Endodermal cell (in vitro differentiated cells): ENCODE data around the gene PRKCB. TPM values are rescaled to one million over a fixed set of nuclear protein-coding genes. Genes with fewer than 3 reads are reported as not detected.

ENCODE experiments used
- DNase-seq: peaks from one replicate; pipeline ENCODE4 v3.0.0-alpha.2; 2017
- H3K27ac ChIP-seq: 2 replicates; pipeline ENCODE4 v1.5.1; 2013; ENCODE audit warnings: mild to moderate bottlenecking, low read depth, low read length, moderate library complexity
- H3K27me3 ChIP-seq: 2 replicates; pipeline ENCODE4 v1.6.1; 2013; ENCODE audit warnings: mild to moderate bottlenecking, low read length, moderate library complexity; ENCODE audit not compliant: insufficient read depth, control insufficient read depth, poor library complexity, severe bottlenecking
- H3K36me3 ChIP-seq: 2 replicates; pipeline ENCODE4 v1.7.0; 2013; ENCODE audit warnings: mild to moderate bottlenecking, low read length, moderate library complexity; ENCODE audit not compliant: control insufficient read depth, insufficient read depth
- H3K4me1 ChIP-seq: one replicate; pipeline ENCODE4 v1.7.0; 2013; ENCODE audit warnings: low read length; ENCODE audit not compliant: control insufficient read depth, insufficient read depth
- H3K4me3 ChIP-seq: 2 replicates; pipeline ENCODE4 v1.5.1; 2013; ENCODE audit warnings: mild to moderate bottlenecking, low read length, moderate library complexity
- H3K9ac ChIP-seq: 2 replicates; pipeline ENCODE4 v1.6.1; 2013; ENCODE audit warnings: mild to moderate bottlenecking, low read length, moderate library complexity; ENCODE audit not compliant: poor library complexity, severe bottlenecking; ENCODE audit errors: extremely low read depth
- H3K9me3 ChIP-seq: 2 replicates; pipeline ENCODE4 v1.6.1; 2013; ENCODE audit warnings: mild to moderate bottlenecking, low read length, moderate library complexity; ENCODE audit not compliant: control insufficient read depth
- H3K27ac Mint-ChIP-seq: 2 replicates; pipeline ENCODE4 v1.8.0; 2020; ENCODE audit warnings: mixed read lengths
- H3K27me3 Mint-ChIP-seq: 2 replicates; pipeline ENCODE4 v1.8.0; 2021; ENCODE audit warnings: mild to moderate bottlenecking, mixed read lengths; ENCODE audit not compliant: insufficient read depth
- H3K36me3 Mint-ChIP-seq: 2 replicates; pipeline ENCODE4 v1.8.0; 2020; ENCODE audit warnings: low read depth, mixed read lengths
- H3K4me1 Mint-ChIP-seq: 2 replicates; pipeline ENCODE4 v1.8.0; 2020; ENCODE audit warnings: mixed read lengths
- H3K4me3 Mint-ChIP-seq: 2 replicates; pipeline ENCODE4 v1.8.0; 2020; ENCODE audit warnings: mild to moderate bottlenecking, moderate library complexity, mixed read lengths
- H3K9me3 Mint-ChIP-seq: 2 replicates; pipeline ENCODE4 v1.8.0; 2020; ENCODE audit warnings: mild to moderate bottlenecking, mixed read lengths
- CTCF ChIP-seq: fragments of 200-600 bp; sonication (generic); conservative IDR thresholded peaks from 2 replicates; pipeline ENCODE4 v1.5.0; 2021; ENCODE audit warnings: antibody characterized with exemption, mild to moderate bottlenecking
- WGBS, 2 experiments: methylation state at CpG; one replicate each; pipeline versions ENCODE4 v1.1.5 to v1.1.7; 2013; ENCODE audit warnings: missing lambda C conversion rate in 2 of 2, mixed read lengths in 1 of 2; ENCODE audit not compliant: insufficient coverage in 1 of 2, insufficient read length in 1 of 2; 5-methylcytosine and 5-hydroxymethylcytosine counted together
- total RNA-seq, 2 donors: library from RNA; stranded (reverse); fragmentation: NEBNext Ultra II Directional in 1 of 2; extraction: Animal tissue kit (Norgen Biotek cat#: 25700) in 1 of 2; gene quantifications; 2 replicates in 1 of 2; 3 replicates in 1 of 2; pipeline ENCODE4 v1.2.1, GENCODE V29; 2021

Gene PRKCB
- total RNA-seq, 2 donors from 2014 or later, result 0.38 to 1.1 TPM

- no peak for TF ChIP-seq CTCF
- Mint-ChIP-seq H3K27me3 (peaks cover 2% of the 10 kb centered on the region), H3K4me3 (no peak overlapping the region), H3K36me3 (no peaks in the 10 kb centered on the region), H3K9me3 (peaks cover 11% of the 10 kb centered on the region), H3K27ac (no peak overlapping the region), H3K4me1 (peaks cover 4% of the 10 kb centered on the region)
- no peaks in the 10 kb centered on the region for H3K36me3 ChIP-seq
- H3K4me1 ChIP-seq, result no peaks in the 10 kb centered on the region
- WGBS, 2 experiments, result 96% methylated on average over 2 to 3 of the region's 3 CpGs
- H3K27ac ChIP-seq, result no peak overlapping the region
- no peak overlapping the region for H3K4me3 ChIP-seq
- H3K9me3 ChIP-seq, result no peaks in the 10 kb centered on the region
- DNase-seq, result no peak
- H3K27me3 ChIP-seq, result no peaks in the 10 kb centered on the region
- H3K9ac ChIP-seq, result no peak overlapping the region
Measured at GRCh38 chr16:24111724-24112302, 276.0 kb downstream of the PRKCB start.

GRCh38 chr16:24113115-24113745 is 277.4 kb downstream of the PRKCB start:
- no peak overlapping the region for H3K4me3 Mint-ChIP-seq
- Histone ChIP-seq H3K9ac (no peak overlapping the region), H3K4me1 (peaks cover 4% of the 10 kb centered on the region), H3K4me3 (no peak overlapping the region), H3K36me3 (no peaks in the 10 kb centered on the region), H3K27me3 (no peaks in the 10 kb centered on the region), H3K27ac (no peak overlapping the region), H3K9me3 (no peaks in the 10 kb centered on the region)
- 88 to 91% methylated on average over 2 of the region's 2 CpGs for WGBS, 2 experiments
- no peaks in the 10 kb centered on the region for H3K36me3 Mint-ChIP-seq
- TF ChIP-seq CTCF, result no peak
- peaks cover 11% of the 10 kb centered on the region for H3K9me3 Mint-ChIP-seq
- peaks cover 12% of the 10 kb centered on the region for H3K4me1 Mint-ChIP-seq
- no peak for DNase-seq
- no peak overlapping the region for H3K27ac Mint-ChIP-seq
- peaks cover 2% of the 10 kb centered on the region for H3K27me3 Mint-ChIP-seq

- Mint-ChIP-seq H3K4me1 (peaks cover 18% of the 10 kb centered on the region), H3K27me3 (peaks cover 2% of the 10 kb centered on the region)
- 90 to 94% methylated on average over 2 of the region's 2 CpGs for WGBS, 2 experiments
Measured at GRCh38 chr16:24114876-24115275, 279.1 kb downstream of the PRKCB start.

More at GRCh38 chr16:24114876-24115275, 279.1 kb downstream of the PRKCB start:
- Mint-ChIP-seq H3K9me3 (peaks cover 11% of the 10 kb centered on the region), H3K36me3 (no peaks in the 10 kb centered on the region), H3K4me3 (no peak overlapping the region), H3K27ac (no peak overlapping the region)
- Histone ChIP-seq H3K4me3 (no peak overlapping the region), H3K27ac (no peak overlapping the region), H3K4me1 (peaks cover 4% of the 10 kb centered on the region), H3K27me3 (no peaks in the 10 kb centered on the region), H3K9me3 (no peaks in the 10 kb centered on the region), H3K36me3 (no peaks in the 10 kb centered on the region), H3K9ac (no peak overlapping the region)
- no peak for DNase-seq
- no peak for TF ChIP-seq CTCF
